ENCODE results near the gene KDM8. TPM values are rescaled to one million over a fixed set of nuclear protein-coding genes. Genes with fewer than 3 reads are reported as not detected.
A peak's percentile ranks its signal among the peaks of the same experiment; 100 is the strongest.

The KDM8 gene
- polyA plus RNA-seq, 1 of the 3 experiments (the other 2 are of a cell fraction): 3.3 TPM

DNA sequence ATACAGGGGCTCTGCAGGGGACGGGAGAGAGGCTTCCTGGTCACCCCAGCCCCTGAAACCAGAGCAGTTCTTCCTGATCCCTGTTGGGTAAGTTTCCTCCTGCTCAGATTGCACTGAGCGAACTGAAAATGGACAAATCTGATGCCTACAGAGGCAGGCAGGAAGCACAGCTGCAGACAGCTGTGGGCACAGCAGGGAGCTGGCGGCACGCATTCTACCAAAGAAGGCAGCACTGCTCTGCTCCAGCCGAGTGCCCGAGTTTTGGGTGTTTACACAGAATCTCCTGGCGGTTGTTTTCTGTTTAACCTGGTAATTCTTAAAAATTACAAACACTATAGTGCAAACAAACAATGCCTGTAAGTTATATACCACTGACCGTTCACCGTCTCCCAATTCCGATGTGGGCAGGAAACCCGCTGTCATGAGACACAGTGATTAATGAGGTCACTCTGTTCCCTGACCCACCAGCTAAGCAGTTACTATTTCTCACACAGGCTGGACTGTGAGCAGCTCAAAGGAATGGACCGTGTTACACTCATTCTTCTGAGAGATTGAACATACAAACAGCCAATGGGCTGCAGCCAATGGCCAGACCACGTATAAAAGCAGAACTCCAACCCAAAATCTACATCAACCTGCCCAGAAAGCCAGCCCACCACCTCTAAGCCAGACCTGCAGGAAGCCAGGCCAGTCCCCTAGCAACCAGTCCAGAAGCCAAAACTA is 39.7 kb downstream of the KDM8 start:
- H3K4me3 ChIP-seq (ENCODE audit: low read depth in 2 of 2, low read length in 1 of 2): no peak overlapping the region
- peaks cover 8% of the 10 kb centered on the region for H3F3A ChIP-seq (replicated peaks; ENCODE audit: insufficient read depth)
- WGBS (ENCODE audit: low lambda C conversion rate): 55% methylated on average over 13 of the region's 13 CpGs
- peaks cover 9 to 41% of the 10 kb centered on the region in 2 experiments; a peak in 3 of 4 replicates for H3K4me1 ChIP-seq (ENCODE audit: control insufficient read depth in 1 of 2, insufficient read depth in 2 of 2, low read depth in 1 of 2, low read length in 1 of 2)
- no peaks in the 10 kb centered on the region for H3K79me2 ChIP-seq (ENCODE audit: insufficient read depth)
- H3K27me3 ChIP-seq (ENCODE audit: insufficient read depth): no peaks in the 10 kb centered on the region
- TF ChIP-seq RXRA (IDR thresholded peaks at IDR 0.05; ENCODE audit: borderline replicate concordance, low read depth) (peak; percentile 51; the same call in 1 of the 2 replicates), MEF2A (IDR thresholded peaks at IDR 0.05; ENCODE audit: borderline replicate concordance, low read depth) (no peak)
- TF ChIP-seq, protein P1, sequence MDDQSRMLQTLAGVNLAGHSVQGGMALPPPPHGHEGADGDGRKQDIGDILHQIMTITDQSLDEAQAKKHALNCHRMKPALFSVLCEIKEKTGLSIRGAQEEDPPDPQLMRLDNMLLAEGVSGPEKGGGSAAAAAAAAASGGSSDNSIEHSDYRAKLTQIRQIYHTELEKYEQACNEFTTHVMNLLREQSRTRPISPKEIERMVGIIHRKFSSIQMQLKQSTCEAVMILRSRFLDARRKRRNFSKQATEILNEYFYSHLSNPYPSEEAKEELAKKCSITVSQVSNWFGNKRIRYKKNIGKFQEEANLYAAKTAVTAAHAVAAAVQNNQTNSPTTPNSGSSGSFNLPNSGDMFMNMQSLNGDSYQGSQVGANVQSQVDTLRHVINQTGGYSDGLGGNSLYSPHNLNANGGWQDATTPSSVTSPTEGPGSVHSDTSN (IDR thresholded peaks at IDR 0.05): peak; percentile 90
- TF ChIP-seq, protein P2, sequence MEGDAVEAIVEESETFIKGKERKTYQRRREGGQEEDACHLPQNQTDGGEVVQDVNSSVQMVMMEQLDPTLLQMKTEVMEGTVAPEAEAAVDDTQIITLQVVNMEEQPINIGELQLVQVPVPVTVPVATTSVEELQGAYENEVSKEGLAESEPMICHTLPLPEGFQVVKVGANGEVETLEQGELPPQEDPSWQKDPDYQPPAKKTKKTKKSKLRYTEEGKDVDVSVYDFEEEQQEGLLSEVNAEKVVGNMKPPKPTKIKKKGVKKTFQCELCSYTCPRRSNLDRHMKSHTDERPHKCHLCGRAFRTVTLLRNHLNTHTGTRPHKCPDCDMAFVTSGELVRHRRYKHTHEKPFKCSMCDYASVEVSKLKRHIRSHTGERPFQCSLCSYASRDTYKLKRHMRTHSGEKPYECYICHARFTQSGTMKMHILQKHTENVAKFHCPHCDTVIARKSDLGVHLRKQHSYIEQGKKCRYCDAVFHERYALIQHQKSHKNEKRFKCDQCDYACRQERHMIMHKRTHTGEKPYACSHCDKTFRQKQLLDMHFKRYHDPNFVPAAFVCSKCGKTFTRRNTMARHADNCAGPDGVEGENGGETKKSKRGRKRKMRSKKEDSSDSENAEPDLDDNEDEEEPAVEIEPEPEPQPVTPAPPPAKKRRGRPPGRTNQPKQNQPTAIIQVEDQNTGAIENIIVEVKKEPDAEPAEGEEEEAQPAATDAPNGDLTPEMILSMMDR (IDR thresholded peaks at IDR 0.05): no peak
- no peaks in the 10 kb centered on the region for H4K20me1 ChIP-seq (ENCODE audit: insufficient read depth)
- ChIA-PET POLR2A (no interaction called here), CTCF (interaction anchor here (1.2 to 4.1 kb wide), 2 partner anchors 8 to 63 kb away, joined by 4 to 29 read pairs; no protein-coding TSS in a partner anchor)
- H2AFZ ChIP-seq (ENCODE audit: low read depth): no peak overlapping the region
- no peak for DNase-seq
- H3K9me3 ChIP-seq: no peaks in the 10 kb centered on the region
- peak overlapping the region; percentile 45 for H3K4me2 ChIP-seq
- H3K27ac ChIP-seq (ENCODE audit: low read depth in 2 of 2, low read length in 1 of 2): peak overlapping the region in 1 of 2 experiments; percentile 59; a peak in 2 of 4 replicates
- H3K9ac ChIP-seq: no peak overlapping the region
- H3K9me2 ChIP-seq: no peaks in the 10 kb centered on the region
- no peaks in the 10 kb centered on the region for H3K36me3 ChIP-seq (replicated peaks in 1 of 2; ENCODE audit: control insufficient read depth in 1 of 2, insufficient read depth in 2 of 2, low read length in 1 of 2)

DNA sequence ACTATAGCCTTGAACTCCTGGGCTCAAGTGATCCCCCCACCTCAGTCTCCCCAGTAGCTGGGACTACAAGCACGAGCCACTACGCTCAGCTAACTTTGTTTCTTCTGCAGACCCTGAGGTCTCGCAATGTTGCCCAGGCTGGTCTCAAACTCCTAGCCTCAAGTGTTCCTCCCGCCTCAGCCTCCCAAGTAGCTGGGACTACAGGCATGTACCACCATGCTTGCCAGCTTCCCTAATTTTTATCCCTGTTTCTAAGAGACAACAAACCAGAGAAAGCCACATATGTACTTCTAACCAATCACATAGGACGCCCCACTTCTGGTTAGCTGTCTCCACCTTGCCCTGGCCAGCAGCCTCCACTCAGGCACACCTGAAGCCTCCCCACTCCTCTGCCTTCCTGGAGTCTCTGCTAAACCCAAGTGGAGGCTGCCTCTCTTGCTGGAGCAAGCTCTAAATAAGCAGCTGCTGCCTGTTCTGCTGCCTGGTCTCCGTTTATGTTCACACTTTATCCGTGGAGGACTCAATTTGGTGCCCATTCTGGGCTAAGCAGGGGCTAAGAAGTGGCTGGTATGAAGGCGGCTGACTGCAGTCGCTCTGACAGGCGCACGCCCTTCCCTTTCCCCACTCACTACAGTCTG is 40.5 kb downstream of the KDM8 start:
- Histone ChIP-seq H3K4me3 (ENCODE audit: low read depth in 2 of 2, low read length in 1 of 2) (no peak overlapping the region), H2AFZ (ENCODE audit: low read depth) (no peak overlapping the region), H3K9me2 (no peaks in the 10 kb centered on the region), H4K20me1 (ENCODE audit: insufficient read depth) (no peaks in the 10 kb centered on the region), H3K27ac (ENCODE audit: low read depth in 2 of 2, low read length in 1 of 2) (no peak overlapping the region), H3K36me3 (replicated peaks in 1 of 2; ENCODE audit: control insufficient read depth in 1 of 2, insufficient read depth in 2 of 2, low read length in 1 of 2) (no peaks in the 10 kb centered on the region), H3K9me3 (no peaks in the 10 kb centered on the region), H3K9ac (no peak overlapping the region), H3K4me1 (ENCODE audit: control insufficient read depth in 1 of 2, insufficient read depth in 2 of 2, low read depth in 1 of 2, low read length in 1 of 2) (peaks cover 6 to 41% of the 10 kb centered on the region in 2 experiments; a peak in 3 of 4 replicates), H3K79me2 (ENCODE audit: insufficient read depth) (no peaks in the 10 kb centered on the region), H3K27me3 (ENCODE audit: insufficient read depth) (no peaks in the 10 kb centered on the region), H3F3A (replicated peaks; ENCODE audit: insufficient read depth) (peaks cover 8% of the 10 kb centered on the region), H3K4me2 (no peak overlapping the region)
- POLR2A ChIA-PET: no interaction called here
- 97% methylated on average over 11 of the region's 11 CpGs for WGBS (ENCODE audit: low lambda C conversion rate)
- TF ChIP-seq, protein P3, sequence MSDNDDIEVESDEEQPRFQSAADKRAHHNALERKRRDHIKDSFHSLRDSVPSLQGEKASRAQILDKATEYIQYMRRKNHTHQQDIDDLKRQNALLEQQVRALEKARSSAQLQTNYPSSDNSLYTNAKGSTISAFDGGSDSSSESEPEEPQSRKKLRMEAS (IDR thresholded peaks at IDR 0.05; ENCODE audit: low read depth): no peak
- TF ChIP-seq ELF1 (IDR thresholded peaks at IDR 0.05) (no peak), SMC3 (IDR thresholded peaks at IDR 0.05; ENCODE audit: low read depth, low read length) (no peak), TAF1 (IDR thresholded peaks at IDR 0.05; ENCODE audit: borderline replicate concordance, low read depth, low read length) (no peak), GABPA (IDR thresholded peaks at IDR 0.05; ENCODE audit: low read depth) (no peak), NFIC (IDR thresholded peaks at IDR 0.05; ENCODE audit: borderline replicate concordance) (no peak), RFX5 (IDR thresholded peaks at IDR 0.05; ENCODE audit: low read length) (no peak), MXI1 (IDR thresholded peaks at IDR 0.05; ENCODE audit: low read depth, low read length) (no peak), POLR2AphosphoS5 (IDR thresholded peaks at IDR 0.05; ENCODE audit: low read depth, low read length) (no peak), GATA2 (CRISPR knock-in tag; IDR thresholded peaks at IDR 0.05) (no peak), RCOR1 (IDR thresholded peaks at IDR 0.05; ENCODE audit: low read length) (no peak)
- no peak for DNase-seq
- CTCF ChIA-PET: interaction anchor here (1.2 to 4.1 kb wide), 2 partner anchors 8 to 64 kb away, joined by 4 to 29 read pairs; no protein-coding TSS in a partner anchor
